ENCODE measurements around the gene NLN.

The NLN gene

DNA sequence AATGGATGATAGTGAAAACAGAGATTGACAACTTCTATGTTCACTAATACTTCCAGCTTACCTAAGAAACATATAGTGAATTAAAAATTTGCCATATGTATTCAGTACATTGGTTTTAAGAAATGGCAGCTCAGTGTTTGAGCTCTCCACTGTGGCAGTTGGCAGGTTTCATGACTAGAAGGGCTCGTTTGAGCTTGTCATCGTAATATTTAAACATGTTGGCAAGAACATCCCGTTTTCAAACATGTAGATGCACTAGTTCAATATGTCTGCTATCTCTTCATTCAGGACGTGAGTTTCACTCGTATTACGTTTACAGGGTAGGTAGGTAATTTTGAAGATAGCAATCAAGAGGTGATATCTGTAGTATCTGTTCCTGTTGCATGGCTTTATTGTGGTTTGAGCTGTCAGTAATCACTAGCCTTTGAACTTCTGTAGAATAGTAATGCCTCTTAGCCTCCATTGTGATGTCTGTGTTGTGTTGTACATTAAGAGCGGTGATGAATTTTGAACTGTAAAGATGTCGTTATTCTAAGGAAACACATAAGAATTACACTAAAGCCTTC lies 74.8 kb downstream of the NLN start:
- Histone ChIP-seq H3K9me3 (replicated peaks; ENCODE audit: insufficient read depth, low read length) (no peaks in the 10 kb centered on the region), H4K20me1 (ENCODE audit: insufficient read depth, low read length) (no peaks in the 10 kb centered on the region), H3K4me1 (ENCODE audit: low read length) (0 out of 2 replicates have a peak, but pooled peaks cover 2% of the 10 kb centered on the region), H3K4me2 (ENCODE audit: low read depth, low read length) (no peak overlapping the region), H2AFZ (ENCODE audit: low read length) (no peak overlapping the region), H3K9me2 (replicated peaks; ENCODE audit: insufficient read depth, low read length) (no peaks in the 10 kb centered on the region), H3F3A (ENCODE audit: insufficient read depth, low read length) (no peaks in the 10 kb centered on the region), H3K27me3 (replicated peaks; ENCODE audit: insufficient read depth, low read length) (no peaks in the 10 kb centered on the region), H3K4me3 (ENCODE audit: low read length) (no peak overlapping the region), H3K9ac (ENCODE audit: low read length) (no peak overlapping the region), H3K36me3 (replicated peaks; ENCODE audit: insufficient read depth, low read length) (no peaks in the 10 kb centered on the region), H3K27ac (ENCODE audit: low read length) (no peak overlapping the region), H3K79me2 (ENCODE audit: low read length) (no peaks in the 10 kb centered on the region)
- TF ChIP-seq EZH2phosphoT487 (IDR thresholded peaks at IDR 0.05; ENCODE audit: low read length) (no peak), EZH2 (optimal IDR thresholded peaks at IDR 0.05; ENCODE audit: low read depth, low read length) (no peak)
- TF ChIP-seq, protein P1, sequence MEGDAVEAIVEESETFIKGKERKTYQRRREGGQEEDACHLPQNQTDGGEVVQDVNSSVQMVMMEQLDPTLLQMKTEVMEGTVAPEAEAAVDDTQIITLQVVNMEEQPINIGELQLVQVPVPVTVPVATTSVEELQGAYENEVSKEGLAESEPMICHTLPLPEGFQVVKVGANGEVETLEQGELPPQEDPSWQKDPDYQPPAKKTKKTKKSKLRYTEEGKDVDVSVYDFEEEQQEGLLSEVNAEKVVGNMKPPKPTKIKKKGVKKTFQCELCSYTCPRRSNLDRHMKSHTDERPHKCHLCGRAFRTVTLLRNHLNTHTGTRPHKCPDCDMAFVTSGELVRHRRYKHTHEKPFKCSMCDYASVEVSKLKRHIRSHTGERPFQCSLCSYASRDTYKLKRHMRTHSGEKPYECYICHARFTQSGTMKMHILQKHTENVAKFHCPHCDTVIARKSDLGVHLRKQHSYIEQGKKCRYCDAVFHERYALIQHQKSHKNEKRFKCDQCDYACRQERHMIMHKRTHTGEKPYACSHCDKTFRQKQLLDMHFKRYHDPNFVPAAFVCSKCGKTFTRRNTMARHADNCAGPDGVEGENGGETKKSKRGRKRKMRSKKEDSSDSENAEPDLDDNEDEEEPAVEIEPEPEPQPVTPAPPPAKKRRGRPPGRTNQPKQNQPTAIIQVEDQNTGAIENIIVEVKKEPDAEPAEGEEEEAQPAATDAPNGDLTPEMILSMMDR (IDR thresholded peaks at IDR 0.05; ENCODE audit: low read length) = no peak
- DNase-seq = no peak

DNA sequence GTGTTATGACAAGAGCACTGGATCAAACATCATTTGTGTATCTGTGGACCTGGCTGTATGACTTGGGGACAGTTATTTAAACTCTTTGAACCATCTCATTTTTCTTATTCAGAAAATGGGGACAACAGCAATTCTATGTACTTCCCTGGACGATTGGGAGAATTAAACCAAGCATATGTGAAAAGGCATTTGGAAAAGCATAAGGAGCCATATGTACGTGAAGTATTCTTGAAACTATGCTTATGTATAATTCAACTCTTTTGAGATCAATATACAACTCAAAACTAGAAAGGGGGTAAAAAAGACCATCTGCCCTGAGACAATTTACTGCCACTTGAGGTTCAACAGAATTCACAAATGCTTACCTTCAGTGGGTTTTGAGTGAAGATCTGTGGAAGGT lies 75.5 kb downstream of the NLN start:
- Histone ChIP-seq H3K9me2 (replicated peaks; ENCODE audit: insufficient read depth, low read length) (no peaks in the 10 kb centered on the region), H3K4me2 (ENCODE audit: low read depth, low read length) (no peak overlapping the region), H3K9ac (ENCODE audit: low read length) (no peak overlapping the region), H3K4me3 (ENCODE audit: low read length) (no peak overlapping the region), H3K9me3 (replicated peaks; ENCODE audit: insufficient read depth, low read length) (no peaks in the 10 kb centered on the region), H3K36me3 (replicated peaks; ENCODE audit: insufficient read depth, low read length) (no peaks in the 10 kb centered on the region), H3K27me3 (replicated peaks; ENCODE audit: insufficient read depth, low read length) (no peaks in the 10 kb centered on the region), H3K27ac (ENCODE audit: low read length) (no peak overlapping the region), H4K20me1 (ENCODE audit: insufficient read depth, low read length) (no peaks in the 10 kb centered on the region), H3F3A (ENCODE audit: insufficient read depth, low read length) (no peaks in the 10 kb centered on the region), H3K79me2 (ENCODE audit: low read length) (no peaks in the 10 kb centered on the region), H3K4me1 (ENCODE audit: low read length) (0 out of 2 replicates have a peak, but pooled peaks cover 4% of the 10 kb centered on the region), H2AFZ (ENCODE audit: low read length) (no peak overlapping the region)
- DNase-seq = no peak
- no peak for TF ChIP-seq EZH2 (optimal IDR thresholded peaks at IDR 0.05; ENCODE audit: low read depth, low read length)
- no peak for TF ChIP-seq EZH2phosphoT487 (IDR thresholded peaks at IDR 0.05; ENCODE audit: low read length)
- TF ChIP-seq, protein P1 (IDR thresholded peaks at IDR 0.05; ENCODE audit: low read length) = no peak

DNA sequence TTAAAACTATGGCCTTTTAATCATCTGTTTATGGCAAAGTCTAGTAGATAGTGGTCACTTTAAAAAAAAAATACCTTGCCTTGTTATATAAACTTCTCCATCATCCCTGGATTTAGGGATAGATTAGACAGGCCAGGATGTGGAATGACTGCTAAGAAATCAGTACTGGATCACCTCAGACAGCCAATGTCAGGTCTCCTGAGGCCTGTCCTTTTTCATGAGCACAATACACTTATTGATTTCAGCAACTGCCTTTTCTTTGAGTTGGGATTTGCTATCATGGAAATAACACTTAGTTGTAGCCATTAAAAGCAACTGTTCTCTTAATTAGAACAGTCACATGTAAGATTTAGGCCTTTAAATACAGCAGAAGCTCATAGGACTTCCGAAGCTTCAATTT lies 77.9 kb downstream of the NLN start:
- H3K79me2 ChIP-seq (ENCODE audit: low read length) = no peaks in the 10 kb centered on the region
- H2AFZ ChIP-seq (ENCODE audit: low read length) = no peak overlapping the region
- DNase-seq = no peak
- no peak overlapping the region for H3K4me2 ChIP-seq (ENCODE audit: low read depth, low read length)
- no peak overlapping the region for H3K4me3 ChIP-seq (ENCODE audit: low read length)
- H3K27me3 ChIP-seq (replicated peaks; ENCODE audit: insufficient read depth, low read length) = no peaks in the 10 kb centered on the region
- peaks cover 10% of the 10 kb centered on the region; the same call in 1 of the 2 replicates for H3K4me1 ChIP-seq (ENCODE audit: low read length)
- no peaks in the 10 kb centered on the region for H4K20me1 ChIP-seq (ENCODE audit: insufficient read depth, low read length)
- no peaks in the 10 kb centered on the region for H3K9me2 ChIP-seq (replicated peaks; ENCODE audit: insufficient read depth, low read length)
- no peak overlapping the region for H3K9ac ChIP-seq (ENCODE audit: low read length)
- no peak overlapping the region for H3K27ac ChIP-seq (ENCODE audit: low read length)
- TF ChIP-seq EZH2phosphoT487 (IDR thresholded peaks at IDR 0.05; ENCODE audit: low read length) = no peak
- TF ChIP-seq EZH2 (optimal IDR thresholded peaks at IDR 0.05; ENCODE audit: low read depth, low read length) = no peak
- TF ChIP-seq, protein P1 (IDR thresholded peaks at IDR 0.05; ENCODE audit: low read length) = no peak
- no peaks in the 10 kb centered on the region for H3F3A ChIP-seq (ENCODE audit: insufficient read depth, low read length)
- no peaks in the 10 kb centered on the region for H3K9me3 ChIP-seq (replicated peaks; ENCODE audit: insufficient read depth, low read length)
- H3K36me3 ChIP-seq (replicated peaks; ENCODE audit: insufficient read depth, low read length) = no peaks in the 10 kb centered on the region
